GM18511 (cell line): ENCODE data around the gene PTPRC.
A peak's percentile ranks its signal among the peaks of the same experiment; 100 is the strongest.

Experiments used
- ATAC-seq: cut with Tn5 transposase; IDR thresholded peaks from one replicate; pipeline ENCODE4 v1.9.1; 2021; ENCODE audit warnings: mild to moderate bottlenecking, moderate library complexity; ENCODE audit not compliant: unreplicated experiment

Gene PTPRC

DNA sequence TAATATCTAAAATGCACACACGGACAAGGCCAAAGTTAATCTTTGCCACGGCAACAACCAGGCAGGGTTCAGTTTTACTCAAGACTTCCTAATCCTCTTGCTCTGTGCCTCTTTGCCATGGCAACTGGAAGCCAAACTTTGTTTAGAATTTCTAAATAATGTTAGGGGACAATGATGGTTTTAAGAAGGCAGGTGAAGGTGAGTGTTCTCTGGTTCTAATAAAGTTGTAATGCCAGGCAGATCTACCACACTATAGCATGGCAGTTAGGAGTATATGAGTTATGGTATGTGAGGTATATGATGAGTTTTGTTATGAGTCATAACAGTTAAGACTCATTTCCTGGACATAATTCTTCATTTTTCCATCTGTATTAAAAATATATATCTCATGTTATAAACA, 2.7 kb downstream of the PTPRC start:
- ATAC-seq: peak; percentile 61

GRCh38 chr1:198641966-198642668, 3.3 kb downstream of the PTPRC start:
- ATAC-seq: peak; percentile 20

DNA sequence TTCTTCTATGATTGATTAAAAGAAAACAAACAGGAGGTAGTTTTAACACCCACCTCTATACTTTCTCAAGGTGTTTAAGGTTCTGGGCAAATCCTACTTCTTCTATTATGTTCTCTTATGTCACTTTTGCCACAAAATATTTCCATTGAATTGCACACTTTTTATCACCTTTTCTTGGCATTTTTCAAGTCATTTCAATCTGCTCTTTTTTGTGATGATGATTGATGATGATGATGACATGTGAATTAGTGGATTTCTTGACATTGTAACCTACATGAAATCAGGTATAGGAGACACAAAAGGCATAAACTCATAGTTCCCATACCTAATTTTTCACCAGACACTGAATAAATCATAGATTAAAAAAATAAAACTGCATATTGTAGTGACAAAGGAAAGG, 4.1 kb downstream of the PTPRC start:
- no peak for ATAC-seq

DNA sequence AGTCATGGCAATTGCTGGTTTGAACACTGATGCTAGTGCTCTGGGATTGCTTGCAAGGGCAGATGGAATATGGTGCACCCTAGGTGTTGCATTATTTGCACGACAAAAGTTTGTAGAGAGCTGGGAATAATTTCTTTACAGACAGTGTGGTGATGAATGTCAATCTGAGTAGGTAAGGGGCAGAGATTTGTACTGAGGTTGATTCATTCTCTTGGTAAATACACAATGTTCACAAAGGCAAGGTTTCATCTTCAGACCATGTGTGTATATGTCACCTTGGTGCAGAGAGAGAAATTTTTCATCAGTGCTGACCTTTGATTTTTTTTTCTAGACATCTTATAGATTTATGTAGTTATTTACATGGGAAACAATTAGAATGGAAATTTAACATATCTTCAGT, 5.0 kb downstream of the PTPRC start:
- ATAC-seq: no peak

DNA sequence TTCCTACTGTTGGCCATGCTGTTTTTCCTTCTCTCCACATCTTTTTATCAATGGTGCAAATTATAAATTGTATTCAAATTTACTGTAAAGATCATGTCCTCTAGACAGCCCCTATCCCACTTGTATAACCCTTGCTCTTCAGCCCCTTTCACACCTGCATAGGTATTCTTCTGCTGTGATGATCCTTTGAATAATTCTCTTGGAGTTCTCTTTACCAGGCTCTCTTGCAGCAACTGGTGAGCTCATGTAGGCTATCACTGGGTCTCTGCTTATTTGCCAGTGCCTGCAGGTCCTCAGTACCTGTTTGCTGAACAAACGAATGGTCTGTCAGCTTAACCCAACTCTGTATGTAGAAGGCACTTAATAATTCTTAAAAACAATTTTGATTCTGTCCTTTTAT, 8.2 kb downstream of the PTPRC start:
- no peak for ATAC-seq

- no peak for ATAC-seq
These were observed 9.8 kb downstream of the PTPRC start for GRCh38 chr1:198648592-198648991.

- no peak for ATAC-seq
These were observed 10.6 kb downstream of the PTPRC start for GRCh38 chr1:198649232-198649967.

- ATAC-seq: no peak
These were observed 11.1 kb downstream of the PTPRC start for GRCh38 chr1:198649968-198650338.

DNA sequence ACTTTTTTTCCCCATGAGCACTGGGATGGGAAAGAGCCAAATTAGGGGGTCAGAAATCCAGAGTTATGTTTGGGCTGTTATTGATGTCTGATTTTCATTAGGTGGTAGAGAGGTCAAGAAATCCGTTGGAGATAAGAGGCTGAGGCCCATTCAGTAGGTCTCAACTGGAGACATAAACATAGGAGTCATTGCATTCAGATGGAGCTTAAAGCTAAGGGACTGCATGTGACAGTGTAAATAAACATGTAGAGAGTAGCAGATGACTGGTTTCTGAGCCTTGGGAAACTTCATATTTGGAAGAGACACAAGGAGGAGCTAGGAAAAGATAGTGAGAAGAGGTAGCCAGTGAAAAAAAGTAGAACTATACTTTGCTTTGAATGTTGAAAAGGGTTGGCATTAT, 11.7 kb downstream of the PTPRC start:
- ATAC-seq: no peak

- ATAC-seq: peak; percentile 59
These were observed 13.0 kb downstream of the PTPRC start for GRCh38 chr1:198651650-198652400.

DNA sequence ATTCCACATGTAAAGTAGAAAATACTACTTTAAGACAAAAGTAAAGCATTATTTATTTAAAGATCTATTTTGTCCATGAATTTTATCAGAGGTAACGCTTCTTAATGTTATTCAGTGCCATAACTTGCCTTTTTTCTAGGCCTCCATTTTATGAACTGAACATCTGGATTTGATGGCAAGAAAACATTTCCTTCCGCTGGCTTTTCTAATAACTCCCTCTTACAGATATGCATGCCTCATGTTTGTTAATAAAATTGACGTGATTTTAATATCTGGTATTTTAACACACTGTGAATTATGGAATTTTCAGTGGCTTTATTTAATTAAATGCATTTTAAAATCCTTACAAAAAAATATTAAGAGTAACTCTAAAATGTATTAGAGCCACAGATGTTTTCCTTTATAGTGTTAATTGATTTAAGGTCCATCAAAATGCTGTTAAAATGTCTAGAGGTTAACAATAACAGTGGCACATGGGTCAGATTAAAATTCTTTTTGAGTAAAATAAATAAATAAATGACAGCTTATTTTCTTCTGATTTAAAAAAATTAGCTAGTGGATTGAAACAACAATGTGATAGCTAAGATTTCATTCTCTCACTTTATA, 15.1 kb downstream of the PTPRC start:
- ATAC-seq: no peak

- ATAC-seq: peak; percentile 36
These were observed 16.8 kb downstream of the PTPRC start for GRCh38 chr1:198655459-198656121.

GRCh38 chr1:198656500-198656932, 17.7 kb downstream of the PTPRC start:
- peak; percentile 28 for ATAC-seq

- ATAC-seq: peak; percentile 59
These were observed 18.8 kb downstream of the PTPRC start for GRCh38 chr1:198657550-198658064.

GRCh38 chr1:198660341-198661261, 21.8 kb downstream of the PTPRC start:
- peak; percentile 45 for ATAC-seq

GRCh38 chr1:198662821-198663220, 24.0 kb downstream of the PTPRC start:
- no peak for ATAC-seq

DNA sequence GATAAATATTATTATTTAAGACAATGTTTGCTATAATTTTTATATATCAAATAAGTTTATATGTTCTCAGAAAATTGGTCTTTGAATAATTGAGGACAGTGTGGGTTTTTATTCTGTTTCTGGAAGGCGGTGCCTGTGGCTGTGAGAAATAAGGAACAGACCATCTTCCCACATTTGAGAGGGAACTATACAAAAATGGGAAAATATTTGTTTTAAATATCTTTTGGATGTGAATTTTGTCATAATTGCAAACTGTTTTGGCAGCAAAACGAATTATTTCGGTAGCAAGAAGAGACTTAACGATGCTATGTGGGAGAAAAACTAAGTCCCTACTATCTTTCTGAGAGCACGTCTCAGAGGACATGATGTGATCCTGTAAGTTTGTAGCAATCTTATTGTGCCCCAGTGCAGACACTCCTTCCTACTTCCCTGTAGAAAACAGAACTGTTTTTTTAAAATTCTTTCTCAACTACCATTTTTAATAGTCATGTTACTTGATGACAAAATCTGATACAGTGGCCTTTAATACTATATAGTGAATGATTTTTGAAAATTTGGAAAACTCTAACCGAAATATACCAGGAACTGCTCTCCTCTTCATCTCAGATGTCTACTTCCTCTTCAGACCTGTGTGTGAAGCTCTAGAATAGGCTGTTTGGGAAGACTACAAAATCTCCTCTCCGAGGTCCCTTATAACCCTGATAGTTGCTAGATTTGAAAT, 25.4 kb downstream of the PTPRC start:
- peak; percentile 35 for ATAC-seq

DNA sequence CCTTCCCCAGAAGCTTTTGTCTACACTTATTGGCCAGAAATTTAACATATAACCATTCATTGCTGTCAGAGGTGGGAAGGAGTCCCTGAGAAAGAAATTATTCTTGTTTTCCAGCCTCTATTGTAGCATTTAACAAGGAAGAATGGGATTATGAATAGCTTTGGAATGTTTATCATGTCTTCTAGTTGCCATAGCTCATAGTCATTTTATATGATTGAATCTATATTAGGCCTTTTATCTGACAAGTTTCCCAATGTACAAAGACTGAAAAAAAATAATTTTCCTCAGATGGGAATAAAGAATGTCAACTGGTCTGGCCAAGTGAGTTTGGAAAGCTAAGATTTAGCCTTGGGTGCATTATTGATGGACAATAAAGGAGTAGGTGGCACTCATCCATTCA, 28.3 kb downstream of the PTPRC start:
- ATAC-seq: no peak

DNA sequence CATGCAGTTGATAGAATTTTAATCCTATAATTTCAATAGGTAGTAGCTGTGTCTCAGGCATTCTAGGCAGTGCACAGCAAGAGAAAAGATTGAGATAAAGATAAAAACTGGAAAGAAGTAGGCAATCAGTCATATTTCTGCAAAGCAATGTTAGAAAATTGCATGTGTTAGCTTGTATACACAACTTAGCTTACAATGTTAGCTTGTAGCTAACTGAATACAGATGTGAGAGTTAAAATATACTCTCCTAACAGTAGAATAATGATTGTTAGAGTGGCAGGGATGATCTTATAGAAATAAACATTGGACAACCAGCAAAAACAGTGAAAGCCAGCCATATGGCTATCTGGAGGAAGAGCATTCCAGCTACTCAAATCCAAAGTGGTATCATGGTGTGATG, 29.0 kb downstream of the PTPRC start:
- no peak for ATAC-seq
